GM19324 (cell line): ENCODE data around the gene TP73.

ENCODE experiments used
- ATAC-seq: cut with Tn5 transposase; IDR thresholded peaks from one replicate; pipeline ENCODE4 v1.9.1; 2021; ENCODE audit warnings: mild to moderate bottlenecking, moderate library complexity; ENCODE audit not compliant: unreplicated experiment, low FRiP score

Gene TP73

DNA sequence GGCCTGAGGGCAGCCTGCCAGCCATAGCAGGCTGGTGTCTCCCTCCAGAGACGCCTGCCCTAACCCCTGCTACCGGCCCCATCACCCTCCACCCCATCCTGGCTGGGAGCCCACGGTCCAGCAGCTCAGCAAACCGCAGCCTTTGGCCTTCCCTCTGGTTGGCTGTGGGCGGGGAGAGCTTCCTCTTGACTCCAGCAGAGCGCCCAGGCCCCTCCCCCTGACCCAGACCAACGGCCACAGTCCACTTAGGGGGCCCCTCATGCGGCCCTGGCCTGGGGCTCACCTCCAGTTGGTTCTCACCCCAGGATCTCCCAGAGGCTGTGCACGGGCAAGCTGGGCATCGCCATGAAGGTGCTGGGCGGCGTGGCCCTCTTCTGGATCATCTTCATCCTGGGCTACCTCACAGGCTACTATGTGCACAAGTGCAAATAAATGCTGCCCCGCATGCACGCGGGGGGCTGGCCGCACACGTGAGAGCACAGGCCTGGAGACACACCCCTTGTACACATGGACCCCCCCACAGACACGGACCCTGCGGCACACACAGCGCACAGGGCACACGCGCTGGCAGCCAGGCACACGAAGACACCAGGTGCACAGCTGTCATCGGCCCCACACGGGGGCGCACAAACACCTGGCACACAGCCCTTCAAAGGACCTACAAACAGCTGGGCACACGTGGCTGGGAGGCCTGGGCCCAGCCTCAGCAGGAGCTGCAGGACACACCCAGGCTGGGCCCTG is 123.3 kb downstream of the TP73 start:
- no peak for ATAC-seq

GRCh38 chr1:3776231-3776961 is 124.1 kb downstream of the TP73 start:
- ATAC-seq = no peak

DNA sequence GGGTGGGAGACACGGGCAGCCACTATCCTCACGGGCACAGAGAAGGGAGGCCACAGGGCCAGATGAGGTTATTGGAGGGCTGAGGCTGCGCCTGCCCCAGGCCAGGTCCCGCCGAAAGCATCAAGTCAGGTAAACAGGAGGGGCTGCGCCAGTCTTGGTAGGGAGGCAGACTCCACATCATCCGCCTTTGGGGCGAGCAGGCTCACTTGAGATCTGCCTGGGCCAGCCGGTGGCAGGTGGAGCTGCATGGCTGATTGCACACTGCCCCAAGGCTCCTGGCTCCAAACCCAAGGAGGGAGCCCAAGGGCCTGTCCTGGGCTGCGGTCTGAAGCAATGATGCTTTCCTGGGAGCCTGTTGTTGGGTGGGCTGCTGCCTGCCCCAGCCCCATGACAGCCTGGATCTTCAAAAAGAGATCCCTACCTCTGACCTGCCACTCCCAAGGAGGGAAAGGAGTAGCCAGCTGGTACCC is 124.8 kb downstream of the TP73 start:
- no peak for ATAC-seq

- no peak for ATAC-seq
These were observed 125.6 kb downstream of the TP73 start for GRCh38 chr1:3777647-3778589.

- no peak for ATAC-seq
These were observed 126.4 kb downstream of the TP73 start for GRCh38 chr1:3778590-3779264.

DNA sequence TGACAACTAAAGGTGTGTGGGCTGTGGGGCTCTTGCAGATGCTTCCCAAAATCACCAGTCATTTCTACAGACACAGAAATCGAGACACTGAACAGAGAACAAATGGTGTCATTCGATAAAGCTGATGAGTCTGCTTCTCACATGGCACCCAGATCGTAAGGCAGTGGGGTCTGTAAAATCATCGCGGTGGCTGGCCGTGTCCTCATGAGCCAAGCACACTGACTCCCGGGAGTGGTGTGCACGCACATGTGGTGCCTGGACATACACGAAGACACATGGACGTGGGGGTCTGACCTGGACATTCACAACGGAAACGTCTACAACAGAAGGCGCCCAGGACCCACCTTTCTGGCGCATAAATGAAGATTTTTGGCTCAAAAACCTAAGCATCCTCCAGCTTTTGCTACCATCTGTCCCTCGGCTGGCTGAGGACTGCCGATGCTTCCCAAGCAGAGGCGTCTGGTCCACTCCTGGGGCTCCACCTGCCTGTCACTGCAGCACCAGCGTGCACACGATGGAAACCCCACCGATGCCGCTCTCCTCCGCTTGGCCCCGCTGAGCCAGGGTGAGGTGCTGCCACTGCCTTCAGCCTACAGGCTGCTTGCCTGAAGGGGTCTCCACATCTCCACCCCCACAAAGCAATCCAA is 127.1 kb downstream of the TP73 start:
- no peak for ATAC-seq

- no peak for ATAC-seq
These were observed 127.6 kb downstream of the TP73 start for GRCh38 chr1:3779912-3780416.

GRCh38 chr1:3780901-3781300 is 128.6 kb downstream of the TP73 start:
- no peak for ATAC-seq

DNA sequence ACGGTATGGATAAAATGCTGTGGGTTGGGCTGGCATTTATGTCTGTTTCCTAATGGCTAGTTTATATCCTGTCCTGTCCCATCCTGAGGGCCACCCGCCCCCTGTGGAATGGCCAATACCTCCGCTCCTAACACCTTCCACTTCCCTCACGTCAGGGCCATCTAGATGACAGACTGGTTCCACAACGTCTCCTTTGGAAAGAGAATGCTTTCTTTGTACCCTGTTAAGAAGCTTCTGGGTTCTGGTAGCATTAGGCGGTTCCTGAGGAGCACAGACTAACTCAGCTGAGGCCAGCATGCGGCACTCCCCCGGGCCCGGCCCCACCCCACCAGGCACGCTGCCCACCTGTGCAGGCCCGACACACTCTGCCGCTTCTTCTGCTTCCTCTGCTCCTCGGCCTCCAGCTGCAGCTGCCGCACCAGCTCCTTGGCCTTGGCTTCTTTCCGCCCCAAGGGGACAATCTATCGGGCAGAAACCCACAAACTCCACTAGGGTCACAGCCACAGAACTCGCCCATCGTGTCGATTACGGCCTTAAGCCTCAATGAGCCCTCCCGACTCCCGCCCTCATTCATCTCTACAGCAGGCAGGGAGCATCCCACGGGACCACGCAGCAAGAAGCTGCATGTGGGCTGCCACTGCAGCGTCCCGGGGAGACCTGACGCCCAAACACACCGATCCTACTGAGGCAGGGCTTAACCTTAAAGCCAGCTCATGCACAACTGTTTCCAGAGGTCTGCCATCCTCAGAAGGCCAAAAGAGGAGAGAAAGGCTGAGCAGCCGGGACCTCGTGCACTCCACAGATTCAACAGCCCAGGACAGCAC is 131.5 kb downstream of the TP73 start:
- ATAC-seq = no peak

GRCh38 chr1:3785045-3785444 is 132.7 kb downstream of the TP73 start:
- no peak for ATAC-seq

DNA sequence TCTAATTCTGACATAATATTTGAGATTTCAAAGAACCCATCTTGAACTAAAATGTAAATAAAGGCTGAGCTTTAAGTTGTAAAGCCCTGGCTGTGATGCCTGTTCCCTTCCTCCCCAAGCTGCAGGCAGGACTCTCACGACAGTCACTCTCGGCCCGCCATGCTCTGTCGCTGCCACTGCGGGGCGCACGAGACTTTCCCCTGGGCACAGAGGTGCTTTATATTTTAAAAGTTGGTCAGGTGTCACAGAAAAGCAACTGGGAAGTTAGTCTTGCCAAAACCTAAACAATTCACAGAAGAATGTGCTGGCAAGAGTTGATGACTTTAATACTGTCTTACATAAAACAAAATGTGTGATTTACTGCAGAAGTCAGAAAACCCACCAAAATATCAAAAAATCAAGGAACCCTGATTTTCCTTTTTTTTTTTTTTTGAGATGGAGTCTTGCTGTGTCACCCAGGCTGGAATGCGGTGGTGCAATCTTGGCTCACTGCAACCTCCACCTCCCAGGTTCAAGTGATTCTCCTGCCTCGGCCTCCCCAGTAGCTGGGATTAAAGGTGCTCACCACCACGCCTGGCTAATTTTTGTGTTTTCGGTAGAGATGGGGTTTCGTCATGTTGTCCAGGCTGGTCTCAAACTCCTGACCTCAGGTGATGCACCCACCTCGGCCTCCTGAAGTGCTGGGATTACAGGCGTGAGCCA is 133.3 kb downstream of the TP73 start:
- no peak for ATAC-seq
